Bronchial epithelial cell (primary cell): ENCODE results near the gene ADAM10. TPM values are rescaled to one million over a fixed set of nuclear protein-coding genes. Genes with fewer than 3 reads are reported as not detected.

ENCODE experiments used
- DNase-seq: peaks from one replicate; pipeline ENCODE4 v3.0.0-alpha.2; 2010; ENCODE audit warnings: low read depth
- FAIRE-seq: peaks from 2 replicates; lab custom pipeline; 2011; peaks lifted over from hg19 to GRCh38; lab: Jason Lieb, UNC
- H3K27me3 ChIP-seq: 2 replicates; pipeline ENCODE4 v1.5.1; 2011; ENCODE audit warnings: low read length; ENCODE audit not compliant: control insufficient read depth, insufficient read depth
- H3K36me3 ChIP-seq: 2 replicates; pipeline ENCODE4 v1.5.1; 2011; ENCODE audit warnings: low read length; ENCODE audit not compliant: control insufficient read depth, insufficient read depth
- H3K4me3 ChIP-seq: 2 replicates; pipeline ENCODE4 v1.5.1; 2011; ENCODE audit warnings: mild to moderate bottlenecking, low read depth, low read length, control low read depth
- CTCF ChIP-seq: IDR thresholded peaks from 2 replicates; pipeline ENCODE4 v1.5.1; 2011; ENCODE audit warnings: mild to moderate bottlenecking, moderate library complexity, low read length, control low read depth, inconsistent platforms; ENCODE audit not compliant: insufficient read depth, severe bottlenecking
- total RNA-seq: library from RNA; depleted of rRNA; stranded (reverse); fragments of >200 nt; gene quantifications from 2 replicates; pipeline ENCODE4 v1.2.1, GENCODE V29; 2014

Gene ADAM10
- total RNA-seq, 1 donor from 2014 or later, result 112 TPM

GRCh38 chr15:58785355-58785754 is 35.8 kb upstream of the ADAM10 start:
- FAIRE-seq (no peak), DNase-seq (no peak)
- Histone ChIP-seq H3K36me3 (peaks cover 3% of the 10 kb centered on the region), H3K4me3 (no peak overlapping the region), H3K27me3 (no peaks in the 10 kb centered on the region)
- TF ChIP-seq CTCF, result no peak

- DNase-seq, result no peak
- H3K27me3 ChIP-seq, result no peaks in the 10 kb centered on the region
- TF ChIP-seq CTCF, result no peak
- FAIRE-seq, result no peak
- H3K4me3 ChIP-seq, result no peak overlapping the region
- peaks cover under 1% of the 10 kb centered on the region for H3K36me3 ChIP-seq
These were observed 30.0 kb upstream of the ADAM10 start for GRCh38 chr15:58779554-58779953.

GRCh38 chr15:58777107-58777506 is 27.6 kb upstream of the ADAM10 start:
- Histone ChIP-seq H3K27me3 (no peaks in the 10 kb centered on the region), H3K4me3 (no peak overlapping the region), H3K36me3 (no peaks in the 10 kb centered on the region)
- FAIRE-seq, result no peak
- no peak for DNase-seq
- no peak for TF ChIP-seq CTCF

DNA sequence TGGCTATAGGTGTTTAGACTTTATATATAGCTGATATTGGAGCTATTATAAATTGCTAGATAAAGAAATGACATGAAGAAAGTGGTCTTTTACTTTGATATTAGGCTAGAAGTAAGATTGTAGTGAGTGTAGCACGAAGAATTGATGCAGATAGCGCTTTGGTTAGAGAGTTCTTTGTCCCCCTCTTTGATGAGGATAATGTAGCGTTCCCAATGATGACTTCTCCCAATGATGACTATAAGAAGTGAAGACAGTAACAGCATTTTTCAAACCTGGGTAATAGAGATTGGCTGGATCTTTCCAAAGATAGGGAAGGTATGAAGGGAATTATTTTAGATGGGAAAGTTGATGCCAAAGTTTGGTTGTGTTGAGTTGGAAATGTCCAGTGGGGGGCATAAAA is 25.9 kb upstream of the ADAM10 start:
- TF ChIP-seq CTCF, result no peak
- DNase-seq (no peak), FAIRE-seq (no peak)
- Histone ChIP-seq H3K4me3 (no peak overlapping the region), H3K27me3 (no peaks in the 10 kb centered on the region), H3K36me3 (no peaks in the 10 kb centered on the region)

GRCh38 chr15:58773024-58773423 is 23.5 kb upstream of the ADAM10 start:
- Histone ChIP-seq H3K36me3 (no peaks in the 10 kb centered on the region), H3K4me3 (peak overlapping the region; percentile 91), H3K27me3 (no peaks in the 10 kb centered on the region)
- no peak for DNase-seq
- FAIRE-seq, result no peak
- no peak for TF ChIP-seq CTCF

DNA sequence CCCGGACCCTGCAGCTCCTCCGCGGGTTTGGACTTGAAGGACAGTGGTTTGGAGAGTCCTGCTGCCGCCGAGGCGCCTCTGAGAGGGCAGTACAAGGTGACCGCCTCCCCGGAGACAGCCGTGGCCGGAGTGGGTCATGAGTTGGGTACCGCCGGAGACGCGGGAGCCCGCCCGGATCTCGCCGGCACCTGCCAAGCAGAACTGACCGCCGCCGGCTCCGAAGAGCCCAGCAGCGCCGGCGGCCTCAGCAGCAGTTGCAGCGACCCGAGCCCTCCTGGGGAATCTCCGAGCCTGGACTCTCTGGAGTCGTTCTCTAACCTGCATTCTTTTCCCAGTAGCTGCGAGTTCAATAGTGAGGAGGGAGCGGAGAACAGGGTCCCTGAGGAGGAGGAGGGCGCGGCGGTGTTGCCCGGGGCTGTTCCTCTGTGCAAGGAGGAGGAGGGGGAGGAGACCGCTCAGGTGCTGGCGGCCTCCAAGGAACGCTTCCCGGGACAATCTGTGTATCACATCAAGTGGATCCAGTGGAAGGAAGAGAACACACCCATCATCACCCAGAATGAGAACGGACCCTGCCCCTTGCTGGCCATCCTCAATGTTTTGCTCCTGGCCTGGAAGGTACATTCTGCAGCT is 22.2 kb upstream of the ADAM10 start:
- FAIRE-seq (no peak), DNase-seq (peak; percentile 21)
- no peak for TF ChIP-seq CTCF
- Histone ChIP-seq H3K4me3 (peak overlapping the region; percentile 91), H3K36me3 (no peaks in the 10 kb centered on the region), H3K27me3 (no peaks in the 10 kb centered on the region)
